Fibroblast of pulmonary artery (primary cell): ENCODE measurements around the gene SLC35F1.
A peak's percentile ranks its signal among the peaks of the same experiment; 100 is the strongest.

ENCODE experiments used
- DNase-seq: peaks from one replicate; pipeline ENCODE4 v3.0.0-alpha.2; 2010; ENCODE audit warnings: low read depth
- H3K4me3 ChIP-seq: replicated peaks from 2 replicates; pipeline ENCODE4 v1.5.1; 2011; ENCODE audit warnings: low read depth, mild to moderate bottlenecking, control low read depth, low read length, moderate library complexity
- CTCF ChIP-seq: IDR thresholded peaks from 2 replicates; pipeline ENCODE4 v1.5.1; 2011; ENCODE audit warnings: mild to moderate bottlenecking, control low read depth, low read length, inconsistent platforms; ENCODE audit errors: missing control alignments

SLC35F1 gene

GRCh38 chr6:117976030-117976651 is 69.1 kb downstream of the SLC35F1 start:
- no peak overlapping the region for H3K4me3 ChIP-seq
- TF ChIP-seq CTCF, result peak; percentile 71
- peak; percentile 59 for DNase-seq

GRCh38 chr6:117985916-117986315 is 78.9 kb downstream of the SLC35F1 start:
- H3K4me3 ChIP-seq, result no peak overlapping the region
- DNase-seq, result no peak
- no peak for TF ChIP-seq CTCF

GRCh38 chr6:117986396-117986795 is 79.3 kb downstream of the SLC35F1 start:
- no peak overlapping the region for H3K4me3 ChIP-seq
- no peak for DNase-seq
- no peak for TF ChIP-seq CTCF

GRCh38 chr6:117989086-117989485 is 82.0 kb downstream of the SLC35F1 start:
- no peak for DNase-seq
- H3K4me3 ChIP-seq, result no peak overlapping the region
- no peak for TF ChIP-seq CTCF

- no peak overlapping the region for H3K4me3 ChIP-seq
- no peak for TF ChIP-seq CTCF
- no peak for DNase-seq
Measured at GRCh38 chr6:117990151-117990550, 83.1 kb downstream of the SLC35F1 start.

GRCh38 chr6:117992856-117993255 is 85.8 kb downstream of the SLC35F1 start:
- no peak overlapping the region for H3K4me3 ChIP-seq
- no peak for TF ChIP-seq CTCF
- no peak for DNase-seq

GRCh38 chr6:118012944-118013343 is 105.9 kb downstream of the SLC35F1 start:
- TF ChIP-seq CTCF, result no peak
- DNase-seq, result no peak
- H3K4me3 ChIP-seq, result no peak overlapping the region
